Caco-2 (cell line): ENCODE data around the gene KCNIP4. TPM values are rescaled to one million over a fixed set of nuclear protein-coding genes. Genes with fewer than 3 reads are reported as not detected.

Experiments used
- BruUV-seq: library from RNA; stranded (reverse); fragments of 400-500 nt; replicated peaks from 2 replicates; lab custom pipeline; 2021; lab: Mats Ljungman, UMichigan
- CTCF ChIA-PET: fragments of 300-600 bp; sonication (Branson Sonifier 250); formaldehyde crosslinking; loops from one replicate; lab custom pipeline; 2022; ENCODE audit warnings: antibody characterized with exemption; lab: Charles Lee
- POLR2A ChIA-PET: fragments of 300-600 bp; sonication (Branson Sonifier 250); formaldehyde crosslinking; loops from one replicate; lab custom pipeline; 2022; ENCODE audit warnings: antibody characterized with exemption; lab: Charles Lee
- DNase-seq, 2 experiments: peaks; one replicate each; pipeline versions ENCODE4 v3.0.0 to v3.0.0-alpha.2; 2020 to 2022
- H3K27me3 ChIP-seq: replicated peaks from 2 replicates; pipeline ENCODE4 v1.6.0; 2011; ENCODE audit warnings: low read length; ENCODE audit not compliant: control insufficient read depth, insufficient read depth
- H3K36me3 ChIP-seq: 2 replicates; pipeline ENCODE4 v1.5.1; 2011; ENCODE audit warnings: low read length; ENCODE audit not compliant: control insufficient read depth, insufficient read depth
- H3K4me1 ChIP-seq: fragments of 250-450 bp; sonication (Bioruptor Pico); 2 replicates; pipeline ENCODE4 v1.5.1; 2020; ENCODE audit warnings: mild to moderate bottlenecking
- H3K4me3 ChIP-seq: 2 replicates; pipeline ENCODE4 v1.5.1; 2011; ENCODE audit warnings: low read depth, mild to moderate bottlenecking, control low read depth, low read length
- H3K9me3 ChIP-seq: fragments of 250-450 bp; sonication (Bioruptor Pico); 2 replicates; pipeline ENCODE4 v1.5.1; 2020; ENCODE audit warnings: mild to moderate bottlenecking, moderate library complexity
- H3K27ac Mint-ChIP-seq: one replicate; pipeline ENCODE4 v1.8.0; 2022; ENCODE audit warnings: mixed read lengths; ENCODE audit not compliant: unreplicated experiment
- H3K27me3 Mint-ChIP-seq: one replicate; pipeline ENCODE4 v1.8.0; 2022; ENCODE audit warnings: mixed read lengths; ENCODE audit not compliant: insufficient read depth, unreplicated experiment
- H3K36me3 Mint-ChIP-seq: one replicate; pipeline ENCODE4 v1.8.0; 2022; ENCODE audit warnings: mild to moderate bottlenecking, mixed read lengths; ENCODE audit not compliant: insufficient read depth, unreplicated experiment
- H3K4me1 Mint-ChIP-seq: one replicate; pipeline ENCODE4 v1.8.0; 2022; ENCODE audit warnings: low read depth, mixed read lengths; ENCODE audit not compliant: unreplicated experiment
- H3K4me3 Mint-ChIP-seq: one replicate; pipeline ENCODE4 v1.8.0; 2022; ENCODE audit warnings: mild to moderate bottlenecking, moderate library complexity, mixed read lengths; ENCODE audit not compliant: unreplicated experiment
- H3K9me3 Mint-ChIP-seq: one replicate; pipeline ENCODE4 v1.8.0; 2022; ENCODE audit warnings: mixed read lengths; ENCODE audit not compliant: unreplicated experiment
- intact Hi-C: fragments of 100-400 bp; cut with micrococcal nuclease; formaldehyde crosslinking; loops from one replicate; pipeline ENCODE4 v1.10.0; 2022; ENCODE audit not compliant: unreplicated experiment
- total RNA-seq: library from RNA; stranded (reverse); gene quantifications from 2 replicates; pipeline ENCODE4 v1.2.3, GENCODE V29; 2022
- TF ChIP-seq, protein P1 (sequence below), 2 experiments: fragments of 200-600 bp in 1 of 2; IDR thresholded peaks; 1 replicate in 1 of 2; 2 replicates in 1 of 2; pipeline versions ENCODE4 v1.5.1 to v1.8.0; 2011 to 2022; ENCODE audit warnings: antibody characterized with exemption in 1 of 2, control low read depth in 1 of 2, inconsistent platforms in 1 of 2, low read depth in 1 of 2, low read length in 1 of 2, mild to moderate bottlenecking in 1 of 2, moderate library complexity in 1 of 2; ENCODE audit not compliant: insufficient read depth in 1 of 2, severe bottlenecking in 1 of 2, unreplicated experiment in 1 of 2

The KCNIP4 gene
- total RNA-seq, 1 experiment from 2014 or later = not detected

DNA sequence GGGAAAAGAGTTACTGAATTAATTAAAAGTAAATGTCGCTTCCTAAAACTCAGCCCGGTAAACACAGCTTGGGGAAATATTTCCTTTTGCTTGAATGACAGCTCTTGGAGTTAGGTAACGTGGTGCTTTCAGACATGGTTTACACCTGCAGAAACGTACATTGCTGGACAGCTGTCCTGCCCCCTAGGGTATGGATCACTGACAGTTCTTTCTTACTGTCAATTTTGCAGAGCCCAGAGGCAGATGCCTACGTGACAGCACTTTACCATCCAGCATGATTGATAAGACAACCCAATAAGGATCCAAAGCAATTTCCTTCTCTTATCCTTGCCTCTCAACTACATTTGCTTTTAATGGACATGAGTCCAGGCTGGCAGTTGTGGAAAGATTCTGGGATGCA lies 913.8 kb downstream of the KCNIP4 start:
- no peak overlapping the region for H3K27ac Mint-ChIP-seq
- no peak overlapping the region for H3K4me3 Mint-ChIP-seq
- intact Hi-C loops = no loop called here
- Histone ChIP-seq H3K4me1 (no peaks in the 10 kb centered on the region), H3K4me3 (no peak overlapping the region), H3K9me3 (no peaks in the 10 kb centered on the region), H3K27me3 (no peaks in the 10 kb centered on the region), H3K36me3 (no peaks in the 10 kb centered on the region)
- no peak for DNase-seq
- H3K27me3 Mint-ChIP-seq = peaks cover 5% of the 10 kb centered on the region
- H3K4me1 Mint-ChIP-seq = no peaks in the 10 kb centered on the region
- TF ChIP-seq, protein P1, sequence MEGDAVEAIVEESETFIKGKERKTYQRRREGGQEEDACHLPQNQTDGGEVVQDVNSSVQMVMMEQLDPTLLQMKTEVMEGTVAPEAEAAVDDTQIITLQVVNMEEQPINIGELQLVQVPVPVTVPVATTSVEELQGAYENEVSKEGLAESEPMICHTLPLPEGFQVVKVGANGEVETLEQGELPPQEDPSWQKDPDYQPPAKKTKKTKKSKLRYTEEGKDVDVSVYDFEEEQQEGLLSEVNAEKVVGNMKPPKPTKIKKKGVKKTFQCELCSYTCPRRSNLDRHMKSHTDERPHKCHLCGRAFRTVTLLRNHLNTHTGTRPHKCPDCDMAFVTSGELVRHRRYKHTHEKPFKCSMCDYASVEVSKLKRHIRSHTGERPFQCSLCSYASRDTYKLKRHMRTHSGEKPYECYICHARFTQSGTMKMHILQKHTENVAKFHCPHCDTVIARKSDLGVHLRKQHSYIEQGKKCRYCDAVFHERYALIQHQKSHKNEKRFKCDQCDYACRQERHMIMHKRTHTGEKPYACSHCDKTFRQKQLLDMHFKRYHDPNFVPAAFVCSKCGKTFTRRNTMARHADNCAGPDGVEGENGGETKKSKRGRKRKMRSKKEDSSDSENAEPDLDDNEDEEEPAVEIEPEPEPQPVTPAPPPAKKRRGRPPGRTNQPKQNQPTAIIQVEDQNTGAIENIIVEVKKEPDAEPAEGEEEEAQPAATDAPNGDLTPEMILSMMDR (IDR thresholded peaks at IDR 0.05; ENCODE audit: insufficient read depth in 1 of 2, low read depth in 1 of 2, low read length in 1 of 2, severe bottlenecking in 1 of 2, unreplicated experiment in 1 of 2) = no peak
- BruUV-seq = no TSS peak
- no peaks in the 10 kb centered on the region for H3K36me3 Mint-ChIP-seq
- ChIA-PET CTCF (no interaction called here), POLR2A (no interaction called here)
- H3K9me3 Mint-ChIP-seq = no peaks in the 10 kb centered on the region

DNA sequence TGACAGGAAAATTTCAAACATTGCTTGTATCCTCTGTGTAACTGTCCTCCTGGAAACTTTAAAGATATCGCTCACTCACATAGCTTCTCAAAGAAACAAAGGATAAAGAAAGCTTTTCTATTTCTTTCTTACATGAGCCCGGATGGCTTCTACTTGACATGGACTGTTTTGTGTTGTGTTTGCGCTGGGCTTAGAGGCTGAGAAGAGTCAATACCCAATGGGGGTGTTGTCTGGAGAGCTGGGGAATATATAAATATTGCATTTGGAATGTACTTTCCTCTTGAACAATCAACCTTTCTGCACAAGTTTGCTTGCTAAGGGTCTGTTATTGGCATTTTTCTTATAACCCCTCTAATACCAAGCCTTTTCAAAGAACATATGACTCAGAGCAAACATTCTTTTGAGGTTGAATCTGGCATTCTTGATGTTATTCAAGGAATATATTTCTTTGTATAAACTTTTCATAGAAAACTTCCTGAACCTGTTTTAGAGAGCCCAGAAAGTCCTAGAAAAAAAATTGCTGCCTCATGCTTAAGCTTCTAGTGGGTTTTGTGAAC lies 916.4 kb downstream of the KCNIP4 start:
- H3K27ac Mint-ChIP-seq = no peak overlapping the region
- H3K36me3 Mint-ChIP-seq = no peaks in the 10 kb centered on the region
- peak in 1 of 2 experiments; percentile 4 for DNase-seq
- intact Hi-C loops = no loop called here
- Histone ChIP-seq H3K9me3 (no peaks in the 10 kb centered on the region), H3K27me3 (no peaks in the 10 kb centered on the region), H3K36me3 (no peaks in the 10 kb centered on the region), H3K4me3 (no peak overlapping the region), H3K4me1 (no peaks in the 10 kb centered on the region)
- BruUV-seq = no TSS peak
- H3K4me1 Mint-ChIP-seq = no peaks in the 10 kb centered on the region
- CTCF ChIA-PET = no interaction called here
- POLR2A ChIA-PET = no interaction called here
- H3K9me3 Mint-ChIP-seq = no peaks in the 10 kb centered on the region
- H3K27me3 Mint-ChIP-seq = peaks cover 4% of the 10 kb centered on the region
- no peak overlapping the region for H3K4me3 Mint-ChIP-seq
- TF ChIP-seq, protein P1 (IDR thresholded peaks at IDR 0.05; ENCODE audit: insufficient read depth in 1 of 2, low read depth in 1 of 2, low read length in 1 of 2, severe bottlenecking in 1 of 2, unreplicated experiment in 1 of 2) = no peak

DNA sequence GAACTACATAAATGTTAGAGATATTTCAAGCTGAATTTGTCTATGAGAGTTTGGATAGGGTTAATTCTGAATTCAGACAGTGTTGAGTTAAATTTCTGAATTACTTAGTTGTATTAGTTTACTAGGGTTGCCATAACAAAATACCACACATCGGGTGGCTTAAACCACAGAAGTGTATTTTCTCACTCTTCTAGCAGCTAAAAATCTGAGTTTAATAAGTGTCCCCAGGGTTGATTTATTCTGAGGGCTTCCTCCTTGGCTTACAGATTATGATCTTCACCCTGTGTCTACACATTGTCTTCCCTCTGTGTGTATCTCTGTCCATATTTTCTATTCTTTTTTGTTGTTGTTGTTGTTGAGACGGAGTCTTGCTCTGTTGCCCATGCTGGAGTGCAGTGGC lies 929.8 kb downstream of the KCNIP4 start:
- Histone ChIP-seq H3K36me3 (no peaks in the 10 kb centered on the region), H3K4me1 (no peaks in the 10 kb centered on the region), H3K4me3 (no peak overlapping the region), H3K27me3 (no peaks in the 10 kb centered on the region), H3K9me3 (no peaks in the 10 kb centered on the region)
- Mint-ChIP-seq H3K36me3 (no peaks in the 10 kb centered on the region), H3K9me3 (no peaks in the 10 kb centered on the region), H3K27me3 (no peaks in the 10 kb centered on the region), H3K4me1 (no peaks in the 10 kb centered on the region), H3K27ac (no peak overlapping the region), H3K4me3 (no peak overlapping the region)
- intact Hi-C loops = no loop called here
- TF ChIP-seq, protein P1 (IDR thresholded peaks at IDR 0.05; ENCODE audit: insufficient read depth in 1 of 2, low read depth in 1 of 2, low read length in 1 of 2, severe bottlenecking in 1 of 2, unreplicated experiment in 1 of 2) = no peak
- POLR2A ChIA-PET = no interaction called here
- no peak for DNase-seq
- no TSS peak for BruUV-seq
- CTCF ChIA-PET = no interaction called here
